Ascending aorta (tissue), 2 donors: ENCODE measurements around the gene MCTP1. TPM values are rescaled to one million over a fixed set of nuclear protein-coding genes. Genes with fewer than 3 reads are reported as not detected.

Source experiments
- DNase-seq, 2 donors: peaks; one replicate each; pipeline ENCODE4 v3.0.0-alpha.2; 2019; ENCODE audit warnings: low spot score in 2 of 2
- H3K27ac ChIP-seq, 2 donors: fragments of 200-600 bp; sonication (generic); one replicate each; pipeline ENCODE4 v1.5.1; 2016 to 2017; ENCODE audit warnings: mild to moderate bottlenecking in 1 of 2
- H3K27me3 ChIP-seq: fragments of 200-600 bp; sonication (generic); one replicate; pipeline ENCODE4 v1.5.1; 2017
- H3K36me3 ChIP-seq, 2 donors: fragments of 200-600 bp; sonication (generic); one replicate each; pipeline ENCODE4 v1.5.1; 2016
- H3K4me1 ChIP-seq, 2 donors: fragments of 200-600 bp; sonication (generic); one replicate each; pipeline ENCODE4 v1.5.1; 2016 to 2017; ENCODE audit warnings: mild to moderate bottlenecking in 1 of 2
- H3K4me3 ChIP-seq, 2 donors: fragments of 200-600 bp; sonication (generic); one replicate each; pipeline ENCODE4 v1.5.1; 2016 to 2017; ENCODE audit warnings: mild to moderate bottlenecking in 1 of 2
- H3K9me3 ChIP-seq, 2 donors: fragments of 200-600 bp; sonication (generic); one replicate each; pipeline ENCODE4 v1.5.1; 2016
- intact Hi-C: fragments of 100-400 bp; cut with DNase I; formaldehyde crosslinking; loops from one replicate; pipeline ENCODE4 v1.15.1; 2023
- total RNA-seq: library from RNA; depleted of rRNA; stranded (reverse); fragments of >200 nt; gene quantifications from one replicate; pipeline ENCODE4 v1.1.0, GENCODE V29; 2016
- TF ChIP-seq, protein P1 (sequence below), 3 experiments: fragments of 200-600 bp in 2 of 3; fragments of 450-650 bp in 1 of 3; sonication (generic) in 2 of 3; IDR thresholded peaks; one replicate each; pipeline ENCODE4 v1.5.1; 2016 to 2019; ENCODE audit warnings: antibody characterized with exemption in 3 of 3, mild to moderate bottlenecking in 1 of 3, moderate library complexity in 1 of 3

Gene MCTP1
- total RNA-seq, 1 donor from 2014 or later: 112 TPM

DNA sequence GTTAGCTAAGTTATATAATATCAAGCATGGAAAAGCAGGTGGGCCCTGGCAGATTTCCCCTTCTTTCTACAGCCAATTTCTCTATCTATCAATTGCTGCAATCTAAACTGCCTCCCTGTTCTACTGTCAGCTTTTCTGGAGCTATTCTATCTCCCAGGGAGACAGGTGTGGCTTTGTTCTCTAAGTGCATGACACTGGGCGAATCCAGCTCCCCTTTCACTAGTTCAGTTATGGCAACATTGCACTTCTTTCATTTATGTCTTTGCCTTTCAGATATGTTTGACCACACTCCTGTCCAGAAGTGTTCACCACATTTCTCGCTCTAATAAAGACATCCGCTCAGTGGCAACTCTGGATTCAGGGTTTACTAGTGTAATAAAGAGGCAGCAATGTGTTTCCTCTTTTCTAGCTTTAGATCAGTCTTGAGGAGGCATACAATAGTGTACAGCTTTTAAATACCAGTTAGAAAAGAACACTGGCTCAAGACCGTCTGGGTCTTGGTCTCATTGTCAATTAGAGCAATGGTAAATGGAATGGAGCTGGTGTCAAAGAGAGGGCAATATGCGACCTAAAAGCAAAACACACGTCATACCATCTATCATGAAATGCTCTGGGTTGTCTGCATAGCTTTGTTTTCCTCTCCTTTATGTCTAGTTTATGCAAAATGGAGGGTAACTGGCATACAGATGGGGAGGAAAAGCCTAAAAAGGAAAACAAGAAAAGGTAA, 469.4 kb downstream of the MCTP1 start:
- Histone ChIP-seq H3K9me3 (no peaks in the 10 kb centered on the region), H3K4me1 (no peaks in the 10 kb centered on the region), H3K27ac (no peak overlapping the region), H3K27me3 (no peaks in the 10 kb centered on the region), H3K4me3 (no peak overlapping the region), H3K36me3 (no peaks in the 10 kb centered on the region)
- DNase-seq: no peak
- intact Hi-C loops: no loop called here
- TF ChIP-seq, protein P1, sequence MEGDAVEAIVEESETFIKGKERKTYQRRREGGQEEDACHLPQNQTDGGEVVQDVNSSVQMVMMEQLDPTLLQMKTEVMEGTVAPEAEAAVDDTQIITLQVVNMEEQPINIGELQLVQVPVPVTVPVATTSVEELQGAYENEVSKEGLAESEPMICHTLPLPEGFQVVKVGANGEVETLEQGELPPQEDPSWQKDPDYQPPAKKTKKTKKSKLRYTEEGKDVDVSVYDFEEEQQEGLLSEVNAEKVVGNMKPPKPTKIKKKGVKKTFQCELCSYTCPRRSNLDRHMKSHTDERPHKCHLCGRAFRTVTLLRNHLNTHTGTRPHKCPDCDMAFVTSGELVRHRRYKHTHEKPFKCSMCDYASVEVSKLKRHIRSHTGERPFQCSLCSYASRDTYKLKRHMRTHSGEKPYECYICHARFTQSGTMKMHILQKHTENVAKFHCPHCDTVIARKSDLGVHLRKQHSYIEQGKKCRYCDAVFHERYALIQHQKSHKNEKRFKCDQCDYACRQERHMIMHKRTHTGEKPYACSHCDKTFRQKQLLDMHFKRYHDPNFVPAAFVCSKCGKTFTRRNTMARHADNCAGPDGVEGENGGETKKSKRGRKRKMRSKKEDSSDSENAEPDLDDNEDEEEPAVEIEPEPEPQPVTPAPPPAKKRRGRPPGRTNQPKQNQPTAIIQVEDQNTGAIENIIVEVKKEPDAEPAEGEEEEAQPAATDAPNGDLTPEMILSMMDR (IDR thresholded peaks at IDR 0.05): no peak

DNA sequence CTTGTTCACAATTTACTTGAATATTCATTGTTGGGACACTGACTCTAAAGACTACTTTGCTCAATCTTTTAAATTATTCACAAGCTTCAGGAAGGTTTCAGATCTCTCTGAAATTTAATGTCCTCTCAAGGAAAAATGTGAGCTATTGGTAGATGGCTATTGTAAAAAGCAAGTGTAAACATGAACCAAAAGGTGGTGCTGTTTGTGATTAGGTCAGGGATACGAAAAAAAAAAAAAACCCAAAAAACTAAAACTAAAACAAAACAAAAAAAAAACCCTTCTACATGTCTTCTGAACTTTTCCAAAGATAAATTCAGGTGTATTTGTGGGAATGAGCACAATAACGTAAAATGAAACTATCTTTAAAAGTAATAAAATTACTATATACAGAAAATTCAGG, 472.7 kb downstream of the MCTP1 start:
- H3K4me1 ChIP-seq: no peaks in the 10 kb centered on the region
- no peak for DNase-seq
- H3K9me3 ChIP-seq: no peaks in the 10 kb centered on the region
- H3K36me3 ChIP-seq: no peaks in the 10 kb centered on the region
- no peak overlapping the region for H3K27ac ChIP-seq
- TF ChIP-seq, protein P1 (IDR thresholded peaks at IDR 0.05): no peak
- H3K27me3 ChIP-seq: no peaks in the 10 kb centered on the region
- no peak overlapping the region for H3K4me3 ChIP-seq
- intact Hi-C loops: no loop called here

DNA sequence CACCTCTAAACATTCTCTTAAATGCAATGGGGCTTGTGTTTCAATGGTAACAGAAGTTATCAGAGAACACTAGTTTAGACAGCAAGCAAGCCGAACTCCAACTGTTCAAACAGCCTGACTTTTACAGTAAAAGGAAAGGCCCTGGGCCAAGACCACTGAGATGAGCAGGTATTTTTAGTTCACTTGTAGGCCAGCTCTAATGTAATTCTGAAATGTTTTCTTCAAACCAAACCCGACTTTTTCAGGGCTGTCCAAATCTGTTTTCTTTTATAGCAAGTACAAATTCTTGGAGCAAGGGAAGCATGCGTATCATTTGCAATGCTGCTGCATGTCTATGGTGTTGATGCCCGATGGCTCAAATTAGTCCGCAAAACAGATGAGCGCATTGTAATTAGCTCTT, 473.6 kb downstream of the MCTP1 start:
- no peaks in the 10 kb centered on the region for H3K4me1 ChIP-seq
- TF ChIP-seq, protein P1 (IDR thresholded peaks at IDR 0.05): no peak
- H3K36me3 ChIP-seq: no peaks in the 10 kb centered on the region
- H3K9me3 ChIP-seq: no peaks in the 10 kb centered on the region
- H3K27me3 ChIP-seq: no peaks in the 10 kb centered on the region
- DNase-seq: no peak
- intact Hi-C loops: no loop called here
- H3K4me3 ChIP-seq: no peak overlapping the region
- H3K27ac ChIP-seq: no peak overlapping the region

DNA sequence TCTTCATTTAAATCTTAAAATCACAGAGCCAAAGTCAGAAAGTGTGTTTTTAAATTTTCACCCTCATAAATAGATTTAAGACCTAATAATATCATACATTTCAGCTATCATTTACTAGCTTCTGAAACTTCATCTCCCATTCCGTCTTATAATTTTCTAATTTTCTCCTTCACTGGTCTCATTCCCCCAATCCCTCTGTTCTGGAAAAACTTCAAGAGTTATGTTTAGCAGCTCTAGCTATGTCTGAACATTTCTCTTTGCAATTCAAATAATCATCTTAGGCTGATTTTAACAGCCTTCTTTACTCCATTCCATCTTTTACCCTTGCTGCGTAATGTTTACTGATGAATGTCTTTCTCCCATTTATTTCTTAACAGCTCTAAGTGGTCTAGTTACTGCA, 474.0 kb downstream of the MCTP1 start:
- H3K36me3 ChIP-seq: no peaks in the 10 kb centered on the region
- TF ChIP-seq, protein P1 (IDR thresholded peaks at IDR 0.05): no peak
- H3K4me3 ChIP-seq: no peak overlapping the region
- no peak for DNase-seq
- no peak overlapping the region for H3K27ac ChIP-seq
- intact Hi-C loops: no loop called here
- H3K27me3 ChIP-seq: no peaks in the 10 kb centered on the region
- H3K9me3 ChIP-seq: no peaks in the 10 kb centered on the region
- H3K4me1 ChIP-seq: no peaks in the 10 kb centered on the region

DNA sequence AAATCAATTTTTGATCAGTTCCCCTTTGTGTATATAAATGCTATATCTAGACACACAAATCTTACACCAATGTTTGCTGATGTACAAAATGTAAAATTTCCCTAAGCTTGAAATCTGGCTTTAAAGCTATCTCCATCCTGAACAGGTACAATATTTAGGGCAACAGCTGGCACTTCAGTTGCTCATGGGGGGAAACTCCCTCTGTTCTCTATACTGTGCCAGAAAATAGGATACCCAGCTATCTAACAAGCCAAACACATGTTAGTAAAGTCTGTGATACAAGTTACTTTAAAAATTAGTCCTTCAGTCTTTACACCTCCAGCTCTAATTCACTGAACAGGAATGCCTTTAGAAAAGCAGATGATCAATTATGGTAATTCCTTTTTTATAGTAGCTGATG, 474.6 kb downstream of the MCTP1 start:
- Histone ChIP-seq H3K27ac (no peak overlapping the region), H3K4me1 (no peaks in the 10 kb centered on the region), H3K4me3 (no peak overlapping the region), H3K36me3 (no peaks in the 10 kb centered on the region), H3K9me3 (no peaks in the 10 kb centered on the region), H3K27me3 (no peaks in the 10 kb centered on the region)
- TF ChIP-seq, protein P1 (IDR thresholded peaks at IDR 0.05): no peak
- intact Hi-C loops: no loop called here
- DNase-seq: no peak

DNA sequence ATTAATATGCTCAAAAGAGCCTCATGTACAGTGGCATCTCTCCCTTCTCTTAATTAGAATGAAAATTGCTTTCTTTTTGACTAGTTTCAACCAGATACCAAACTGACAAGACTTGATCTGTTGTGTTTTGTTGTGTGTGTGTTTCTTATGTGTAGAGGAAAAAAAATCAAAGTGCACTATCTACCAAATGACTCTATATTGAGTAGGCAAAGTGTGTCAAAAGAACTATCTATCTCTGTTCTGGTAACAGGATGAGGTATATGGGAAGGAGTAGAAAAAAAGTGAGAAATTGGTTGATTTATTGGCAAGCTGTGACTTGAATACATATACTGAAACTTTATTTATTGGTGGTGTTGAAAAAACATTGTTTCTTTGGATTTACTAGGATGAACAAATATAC, 476.4 kb downstream of the MCTP1 start:
- Histone ChIP-seq H3K27me3 (no peaks in the 10 kb centered on the region), H3K4me1 (no peaks in the 10 kb centered on the region), H3K27ac (no peak overlapping the region), H3K36me3 (no peaks in the 10 kb centered on the region), H3K9me3 (no peaks in the 10 kb centered on the region), H3K4me3 (no peak overlapping the region)
- intact Hi-C loops: no loop called here
- TF ChIP-seq, protein P1 (IDR thresholded peaks at IDR 0.05): no peak
- no peak for DNase-seq
